ENCODE measurements around the gene ZNF500.
"Not testable (repeated sequence)": the region's sequence is repeated elsewhere in the genome, so short reads cannot be mapped to it uniquely, and the experiment has no call there.

Gene ZNF500

DNA sequence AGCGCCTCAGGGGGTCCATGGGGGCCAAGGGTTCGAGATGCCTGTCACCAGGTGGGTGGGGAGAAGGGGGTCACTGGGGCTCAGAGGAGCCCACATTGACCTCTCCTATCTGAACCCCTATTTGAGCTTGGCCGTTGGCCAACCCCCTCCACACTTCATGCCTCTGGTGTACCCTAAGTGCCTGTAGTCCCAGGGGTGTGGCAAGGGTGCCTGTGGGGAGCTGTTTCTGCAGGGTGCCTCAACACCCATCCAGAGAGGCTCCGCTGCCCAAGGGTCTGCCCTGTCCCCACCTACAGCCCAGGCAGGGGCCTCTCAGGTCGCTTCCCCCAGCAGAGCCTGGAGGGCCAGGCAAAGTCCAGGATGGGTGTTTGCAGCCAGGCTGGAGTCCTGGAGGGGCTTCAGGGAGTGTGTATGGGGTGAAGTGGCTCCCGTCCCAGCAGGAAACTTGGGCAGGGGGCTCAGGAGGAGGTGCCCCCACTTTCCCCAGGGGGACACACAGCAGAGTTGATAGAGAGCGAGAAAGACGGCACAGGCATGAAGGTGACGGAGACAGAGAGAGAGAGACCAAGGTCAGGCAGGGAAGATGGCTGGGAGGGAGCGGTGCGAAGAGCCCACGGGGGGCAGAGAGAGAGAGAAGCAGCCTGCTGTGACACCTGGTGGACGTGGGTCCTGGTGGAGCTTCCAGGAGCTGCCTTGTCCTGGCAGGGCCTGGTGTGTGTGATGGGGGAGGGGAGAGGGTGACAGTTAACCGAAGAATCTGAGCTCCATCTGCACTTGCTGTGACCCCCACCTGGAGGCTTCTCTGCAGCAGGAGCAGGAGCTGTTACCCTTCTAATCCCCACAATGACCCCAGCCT lies 20.9 kb upstream of the ZNF500 start, which contains the start of gene SEPTIN12:
Gene SEPTIN12 (minus strand): TSS at position 719 of the 856 bp plus-strand sequence. CDS start 700 bp downstream, at position 19.
- no peaks in the 10 kb centered on the region for H3K9me3 Mint-ChIP-seq
- H3K4me1 Mint-ChIP-seq (ENCODE audit: low read depth), result no peaks in the 10 kb centered on the region
- no peaks in the 10 kb centered on the region for H3K27me3 Mint-ChIP-seq
- H3K4me3 Mint-ChIP-seq, result no peak within 1 kb of the TSS
- no peaks in the 10 kb centered on the region for H3K36me3 Mint-ChIP-seq (ENCODE audit: low read depth)
- H3K27ac Mint-ChIP-seq, result no peak within 1 kb of the TSS

- no peaks in the 10 kb centered on the region for H3K4me1 Mint-ChIP-seq (ENCODE audit: low read depth)
- H3K4me3 Mint-ChIP-seq, result no peak overlapping the region
- no peak overlapping the region for H3K27ac Mint-ChIP-seq
- no peaks in the 10 kb centered on the region for H3K36me3 Mint-ChIP-seq (ENCODE audit: low read depth)
- no peaks in the 10 kb centered on the region for H3K9me3 Mint-ChIP-seq
- no peaks in the 10 kb centered on the region for H3K27me3 Mint-ChIP-seq
These were observed 20.1 kb upstream of the ZNF500 start for GRCh38 chr16:4787068-4787467.

DNA sequence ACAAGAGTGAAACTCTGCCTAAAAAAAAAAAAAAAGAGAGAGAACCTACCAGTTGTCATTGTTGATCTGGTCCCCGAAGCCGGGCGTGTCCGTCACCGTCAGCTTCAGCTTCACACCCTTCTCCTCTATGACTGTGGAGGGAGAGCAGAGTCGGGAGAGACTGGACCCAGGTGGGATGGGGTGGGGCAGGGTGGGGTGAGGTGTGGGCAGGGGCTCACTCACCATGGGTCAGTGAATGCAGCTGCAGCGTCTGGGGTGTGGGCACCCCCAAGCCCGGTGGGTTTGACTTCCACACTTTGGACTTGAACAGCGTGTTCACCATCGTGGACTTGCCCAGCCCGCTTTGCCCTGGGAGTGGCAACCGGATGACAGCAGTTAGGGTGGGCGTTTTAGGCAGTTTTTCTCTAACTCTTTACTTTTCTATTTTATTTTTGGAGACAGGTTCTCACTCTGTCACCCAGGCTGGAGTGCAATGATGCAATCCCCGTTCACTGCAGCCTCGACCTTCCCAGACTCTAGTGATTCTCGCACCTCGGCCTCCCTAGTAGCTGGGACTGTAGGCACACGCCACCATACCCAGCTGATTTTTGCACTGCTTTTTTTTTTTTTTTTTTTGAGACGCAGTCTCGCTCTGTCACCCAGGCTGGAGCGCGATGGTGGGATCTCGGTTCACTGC lies 18.9 kb upstream of the ZNF500 start:
- Mint-ChIP-seq H3K27me3 (no peaks in the 10 kb centered on the region), H3K4me1 (ENCODE audit: low read depth) (no peaks in the 10 kb centered on the region), H3K9me3 (no peaks in the 10 kb centered on the region), H3K27ac (no peak overlapping the region), H3K4me3 (no peak overlapping the region), H3K36me3 (ENCODE audit: low read depth) (no peaks in the 10 kb centered on the region)

GRCh38 chr16:4784444-4784987 lies 17.6 kb upstream of the ZNF500 start:
- not testable (repeated sequence) for H3K27ac Mint-ChIP-seq; H3K4me3 Mint-ChIP-seq; H3K9me3 Mint-ChIP-seq; H3K4me1 Mint-ChIP-seq (ENCODE audit: low read depth); H3K27me3 Mint-ChIP-seq; H3K36me3 Mint-ChIP-seq (ENCODE audit: low read depth)

GRCh38 chr16:4783951-4784336 lies 17.0 kb upstream of the ZNF500 start:
- Mint-ChIP-seq H3K27me3 (no peaks in the 10 kb centered on the region), H3K4me3 (no peak overlapping the region), H3K27ac (no peak overlapping the region), H3K4me1 (ENCODE audit: low read depth) (no peaks in the 10 kb centered on the region), H3K36me3 (ENCODE audit: low read depth) (no peaks in the 10 kb centered on the region), H3K9me3 (no peaks in the 10 kb centered on the region)

DNA sequence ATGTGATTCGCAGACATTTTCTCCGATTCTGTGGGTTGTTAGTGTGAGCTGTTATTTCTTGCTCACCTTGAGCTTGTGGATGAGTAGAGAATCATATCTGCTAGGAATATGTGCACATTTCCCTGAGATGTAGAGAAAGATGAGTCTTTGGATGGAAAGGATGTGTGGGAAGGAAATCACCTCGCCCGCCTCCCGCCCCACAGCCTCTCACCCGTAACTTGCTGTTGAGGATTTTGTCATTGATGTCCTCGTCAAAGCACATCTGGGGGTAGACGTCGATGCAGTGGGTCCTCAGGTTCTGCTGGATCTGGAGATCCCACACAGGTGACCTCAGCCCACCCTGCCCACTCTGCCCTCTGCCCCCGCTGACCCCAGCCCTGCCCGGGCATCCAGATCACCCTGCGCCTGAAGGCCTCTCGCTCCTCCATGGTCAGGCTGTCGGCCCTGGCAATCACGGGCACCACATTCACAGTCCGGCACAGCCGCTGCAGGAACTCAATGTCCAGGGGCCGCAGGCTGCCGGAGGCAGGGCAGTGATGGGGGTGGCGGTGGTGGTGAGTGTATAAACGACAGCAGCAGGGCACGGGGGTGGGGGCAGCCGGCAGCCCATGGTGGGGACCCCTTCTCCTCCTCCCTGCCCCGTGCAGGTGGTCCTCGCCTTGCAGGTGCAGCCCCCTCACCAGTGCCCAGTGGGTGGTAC lies 16.4 kb upstream of the ZNF500 start:
- H3K27me3 Mint-ChIP-seq, result no peaks in the 10 kb centered on the region
- H3K36me3 Mint-ChIP-seq (ENCODE audit: low read depth), result no peaks in the 10 kb centered on the region
- H3K27ac Mint-ChIP-seq, result no peak overlapping the region
- H3K4me3 Mint-ChIP-seq, result no peak overlapping the region
- H3K9me3 Mint-ChIP-seq, result no peaks in the 10 kb centered on the region
- no peaks in the 10 kb centered on the region for H3K4me1 Mint-ChIP-seq (ENCODE audit: low read depth)

DNA sequence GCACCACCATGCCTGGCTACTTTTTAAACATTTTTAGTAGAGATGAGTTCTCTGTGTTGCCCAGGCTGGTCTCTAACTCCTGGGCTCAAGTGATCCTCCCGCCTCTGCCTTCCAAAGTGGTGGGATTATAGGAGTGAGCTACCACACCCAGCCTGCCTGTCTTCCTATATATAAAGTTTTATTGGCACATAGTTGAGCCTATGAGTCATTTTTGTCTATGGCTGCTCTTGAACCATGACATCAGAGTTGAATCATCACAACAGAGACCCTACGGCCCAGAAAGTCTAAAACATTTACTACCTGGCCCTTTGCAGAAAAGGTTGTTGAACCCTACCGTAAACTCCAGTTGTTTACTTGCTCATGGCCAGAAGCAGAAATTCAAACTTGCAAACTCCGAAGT lies 13.3 kb upstream of the ZNF500 start:
- H3K4me1 Mint-ChIP-seq (ENCODE audit: low read depth), result no peaks in the 10 kb centered on the region
- no peaks in the 10 kb centered on the region for H3K27me3 Mint-ChIP-seq
- no peaks in the 10 kb centered on the region for H3K9me3 Mint-ChIP-seq
- H3K4me3 Mint-ChIP-seq, result no peak overlapping the region
- no peaks in the 10 kb centered on the region for H3K36me3 Mint-ChIP-seq (ENCODE audit: low read depth)
- H3K27ac Mint-ChIP-seq, result no peak overlapping the region

DNA sequence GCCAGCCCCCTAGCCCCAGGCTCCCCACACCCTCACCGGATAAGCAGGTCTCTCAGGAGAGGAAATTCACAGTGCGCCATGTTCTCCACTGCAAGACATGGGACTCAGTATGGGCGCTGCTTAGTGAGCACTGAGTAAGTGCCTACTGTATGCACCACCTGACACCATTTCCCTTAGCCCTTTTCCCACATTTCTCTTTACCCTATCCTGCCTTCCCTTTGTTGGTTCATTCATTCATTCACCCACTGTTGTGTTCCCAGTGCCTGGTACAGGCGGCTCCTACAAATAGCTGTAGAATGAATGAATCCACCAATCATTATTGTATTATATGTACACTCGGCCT lies 11.1 kb upstream of the ZNF500 start:
- no peaks in the 10 kb centered on the region for H3K9me3 Mint-ChIP-seq
- H3K36me3 Mint-ChIP-seq (ENCODE audit: low read depth), result no peaks in the 10 kb centered on the region
- no peak overlapping the region for H3K27ac Mint-ChIP-seq
- H3K4me3 Mint-ChIP-seq, result no peak overlapping the region
- H3K27me3 Mint-ChIP-seq, result no peaks in the 10 kb centered on the region
- no peaks in the 10 kb centered on the region for H3K4me1 Mint-ChIP-seq (ENCODE audit: low read depth)

DNA sequence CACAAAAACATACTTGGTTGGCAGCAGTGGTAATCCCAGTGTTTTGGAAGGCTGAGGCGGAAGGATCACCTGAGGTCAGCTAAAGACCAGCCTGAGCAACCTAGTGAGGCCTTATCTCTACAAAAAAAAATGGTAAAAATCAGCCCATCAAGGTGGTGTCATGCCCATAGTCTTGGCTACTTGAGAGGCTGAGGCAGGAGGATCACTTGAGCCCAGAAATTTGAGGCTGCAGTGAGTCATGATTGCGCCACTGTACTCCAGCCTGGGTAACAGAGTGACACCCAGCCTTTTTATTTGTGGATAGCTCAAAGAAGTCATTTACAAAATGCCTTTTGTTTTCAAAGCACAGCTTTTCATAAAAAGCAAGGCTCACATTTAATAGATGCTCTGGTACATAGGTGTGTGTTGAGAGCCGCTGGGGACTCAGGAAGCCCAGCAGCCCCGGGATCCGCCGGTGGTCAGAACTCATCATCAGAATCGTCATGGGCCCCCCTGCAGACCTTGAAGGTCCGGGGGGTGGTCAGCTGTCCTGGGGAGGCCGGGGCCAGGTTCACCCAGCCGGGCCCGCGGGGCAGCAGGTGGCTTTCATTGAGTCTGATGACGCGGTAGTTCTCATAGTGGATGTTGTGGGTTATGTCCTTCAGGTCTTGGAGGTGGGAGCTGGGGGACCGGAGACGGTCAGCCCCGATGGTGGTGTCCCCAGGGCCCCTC lies 10.5 kb upstream of the ZNF500 start:
- Mint-ChIP-seq H3K9me3 (no peaks in the 10 kb centered on the region), H3K36me3 (ENCODE audit: low read depth) (no peaks in the 10 kb centered on the region), H3K4me3 (no peak overlapping the region), H3K27me3 (no peaks in the 10 kb centered on the region), H3K4me1 (ENCODE audit: low read depth) (no peaks in the 10 kb centered on the region), H3K27ac (no peak overlapping the region)

GRCh38 chr16:4776141-4776705 lies 9.3 kb upstream of the ZNF500 start:
- Mint-ChIP-seq H3K9me3 (no peaks in the 10 kb centered on the region), H3K4me1 (ENCODE audit: low read depth) (no peaks in the 10 kb centered on the region), H3K27me3 (no peaks in the 10 kb centered on the region), H3K36me3 (ENCODE audit: low read depth) (no peaks in the 10 kb centered on the region), H3K4me3 (no peak overlapping the region), H3K27ac (no peak overlapping the region)

DNA sequence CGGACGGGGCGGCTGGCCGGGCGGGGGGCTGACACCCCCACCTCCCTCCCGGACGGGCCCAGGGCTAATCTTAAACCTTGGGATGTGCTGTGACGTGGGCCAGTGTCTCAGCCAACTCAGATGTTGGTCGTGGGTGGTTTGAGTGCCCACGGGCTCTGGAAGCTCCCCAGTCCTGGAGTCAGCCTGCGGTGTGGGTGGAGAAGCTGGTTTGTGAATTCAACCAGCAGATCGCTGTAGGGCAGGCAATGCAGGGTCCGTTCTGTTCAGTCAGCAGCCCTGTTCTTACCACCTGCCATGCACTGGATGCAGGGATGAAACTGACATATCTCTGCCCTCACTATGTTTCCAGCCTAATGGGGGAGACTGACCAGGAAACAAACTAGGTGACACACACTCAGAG lies 8.0 kb upstream of the ZNF500 start:
- Mint-ChIP-seq H3K9me3 (no peaks in the 10 kb centered on the region), H3K4me3 (no peak overlapping the region), H3K36me3 (ENCODE audit: low read depth) (no peaks in the 10 kb centered on the region), H3K4me1 (ENCODE audit: low read depth) (no peaks in the 10 kb centered on the region), H3K27ac (no peak overlapping the region), H3K27me3 (no peaks in the 10 kb centered on the region)

GRCh38 chr16:4772351-4772750 lies 5.4 kb upstream of the ZNF500 start:
- no peaks in the 10 kb centered on the region for H3K27me3 Mint-ChIP-seq
- no peaks in the 10 kb centered on the region for H3K36me3 Mint-ChIP-seq (ENCODE audit: low read depth)
- H3K4me1 Mint-ChIP-seq (ENCODE audit: low read depth), result peaks cover 16% of the 10 kb centered on the region
- H3K9me3 Mint-ChIP-seq, result no peaks in the 10 kb centered on the region
- H3K27ac Mint-ChIP-seq, result no peak overlapping the region
- H3K4me3 Mint-ChIP-seq, result no peak overlapping the region

GRCh38 chr16:4771646-4772045 lies 4.7 kb upstream of the ZNF500 start:
- H3K27me3 Mint-ChIP-seq, result no peaks in the 10 kb centered on the region
- no peaks in the 10 kb centered on the region for H3K36me3 Mint-ChIP-seq (ENCODE audit: low read depth)
- H3K27ac Mint-ChIP-seq, result no peak overlapping the region
- H3K4me1 Mint-ChIP-seq (ENCODE audit: low read depth), result peaks cover 20% of the 10 kb centered on the region
- no peaks in the 10 kb centered on the region for H3K9me3 Mint-ChIP-seq
- no peak overlapping the region for H3K4me3 Mint-ChIP-seq

DNA sequence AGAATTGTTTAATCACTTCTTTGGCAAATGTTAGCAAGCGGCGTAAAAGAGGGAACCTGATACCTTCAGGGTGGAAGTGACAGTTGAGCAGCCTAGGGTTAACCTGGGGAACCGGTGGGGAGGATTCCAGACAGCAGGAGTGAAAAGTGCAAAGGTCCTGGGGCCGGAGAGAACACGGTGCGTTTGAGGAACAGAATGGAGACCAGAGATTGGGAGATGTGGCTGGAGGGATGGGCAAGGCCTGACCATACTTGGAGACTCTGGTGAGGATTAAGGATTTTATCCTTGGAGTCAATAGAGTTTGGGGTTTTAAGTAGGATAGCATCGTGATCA lies 2.3 kb upstream of the ZNF500 start:
- Mint-ChIP-seq H3K27ac (peak overlapping the region; percentile 15), H3K9me3 (no peaks in the 10 kb centered on the region), H3K27me3 (no peaks in the 10 kb centered on the region), H3K4me1 (ENCODE audit: low read depth) (peaks cover 34% of the 10 kb centered on the region), H3K36me3 (ENCODE audit: low read depth) (peaks cover 3% of the 10 kb centered on the region), H3K4me3 (peak overlapping the region; percentile 86)
